Caco-2 (cell line): ENCODE measurements around the gene EXOC6B. TPM values are rescaled to one million over a fixed set of nuclear protein-coding genes. Genes with fewer than 3 reads are reported as not detected.

Experiments
- BruUV-seq: library from RNA; stranded (reverse); fragments of 400-500 nt; replicated peaks from 2 replicates; lab custom pipeline; 2021; lab: Mats Ljungman, UMichigan
- CTCF ChIA-PET: fragments of 300-600 bp; sonication (Branson Sonifier 250); formaldehyde crosslinking; loops from one replicate; lab custom pipeline; 2022; ENCODE audit warnings: antibody characterized with exemption; lab: Charles Lee
- POLR2A ChIA-PET: fragments of 300-600 bp; sonication (Branson Sonifier 250); formaldehyde crosslinking; loops from one replicate; lab custom pipeline; 2022; ENCODE audit warnings: antibody characterized with exemption; lab: Charles Lee
- DNase-seq, 2 experiments: peaks; one replicate each; pipeline versions ENCODE4 v3.0.0 to v3.0.0-alpha.2; 2020 to 2022
- H3K27me3 ChIP-seq: replicated peaks from 2 replicates; pipeline ENCODE4 v1.6.0; 2011; ENCODE audit warnings: low read length; ENCODE audit not compliant: control insufficient read depth, insufficient read depth
- H3K36me3 ChIP-seq: 2 replicates; pipeline ENCODE4 v1.5.1; 2011; ENCODE audit warnings: low read length; ENCODE audit not compliant: control insufficient read depth, insufficient read depth
- H3K4me1 ChIP-seq: fragments of 250-450 bp; sonication (Bioruptor Pico); 2 replicates; pipeline ENCODE4 v1.5.1; 2020; ENCODE audit warnings: mild to moderate bottlenecking
- H3K4me3 ChIP-seq: 2 replicates; pipeline ENCODE4 v1.5.1; 2011; ENCODE audit warnings: low read depth, mild to moderate bottlenecking, control low read depth, low read length
- H3K9me3 ChIP-seq: fragments of 250-450 bp; sonication (Bioruptor Pico); 2 replicates; pipeline ENCODE4 v1.5.1; 2020; ENCODE audit warnings: mild to moderate bottlenecking, moderate library complexity
- H3K27ac Mint-ChIP-seq: one replicate; pipeline ENCODE4 v1.8.0; 2022; ENCODE audit warnings: mixed read lengths; ENCODE audit not compliant: unreplicated experiment
- H3K27me3 Mint-ChIP-seq: one replicate; pipeline ENCODE4 v1.8.0; 2022; ENCODE audit warnings: mixed read lengths; ENCODE audit not compliant: insufficient read depth, unreplicated experiment
- H3K36me3 Mint-ChIP-seq: one replicate; pipeline ENCODE4 v1.8.0; 2022; ENCODE audit warnings: mild to moderate bottlenecking, mixed read lengths; ENCODE audit not compliant: insufficient read depth, unreplicated experiment
- H3K4me1 Mint-ChIP-seq: one replicate; pipeline ENCODE4 v1.8.0; 2022; ENCODE audit warnings: low read depth, mixed read lengths; ENCODE audit not compliant: unreplicated experiment
- H3K4me3 Mint-ChIP-seq: one replicate; pipeline ENCODE4 v1.8.0; 2022; ENCODE audit warnings: mild to moderate bottlenecking, moderate library complexity, mixed read lengths; ENCODE audit not compliant: unreplicated experiment
- H3K9me3 Mint-ChIP-seq: one replicate; pipeline ENCODE4 v1.8.0; 2022; ENCODE audit warnings: mixed read lengths; ENCODE audit not compliant: unreplicated experiment
- CTCF ChIP-seq, 2 experiments: fragments of 200-600 bp in 1 of 2; IDR thresholded peaks; 1 replicate in 1 of 2; 2 replicates in 1 of 2; pipeline versions ENCODE4 v1.5.1 to v1.8.0; 2011 to 2022; ENCODE audit warnings: antibody characterized with exemption in 1 of 2, control low read depth in 1 of 2, inconsistent platforms in 1 of 2, low read depth in 1 of 2, low read length in 1 of 2, mild to moderate bottlenecking in 1 of 2, moderate library complexity in 1 of 2; ENCODE audit not compliant: insufficient read depth in 1 of 2, severe bottlenecking in 1 of 2, unreplicated experiment in 1 of 2
- intact Hi-C: fragments of 100-400 bp; cut with micrococcal nuclease; formaldehyde crosslinking; loops from one replicate; pipeline ENCODE4 v1.10.0; 2022; ENCODE audit not compliant: unreplicated experiment
- total RNA-seq: library from RNA; stranded (reverse); gene quantifications from 2 replicates; pipeline ENCODE4 v1.2.3, GENCODE V29; 2022

EXOC6B gene
- total RNA-seq, 1 experiment from 2014 or later, result 36.1 TPM

DNA sequence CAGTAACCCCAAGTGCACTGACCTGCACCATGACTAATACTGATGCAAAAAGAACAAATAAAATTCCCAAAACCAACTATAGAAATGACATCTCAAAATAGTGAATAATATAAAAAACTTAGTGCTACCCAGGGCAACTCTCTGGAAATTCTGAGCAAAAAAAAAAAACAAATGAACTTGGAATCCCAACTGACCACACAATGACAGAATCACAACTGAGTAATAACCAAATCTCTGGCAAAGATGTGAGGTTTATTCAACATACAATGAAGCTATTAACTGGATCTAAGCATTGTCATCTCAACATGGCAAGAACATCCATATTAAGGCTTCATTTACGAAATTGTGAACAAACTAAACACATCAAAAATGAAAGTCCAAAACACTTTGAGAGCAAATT is 22.7 kb downstream of the EXOC6B start:
- no TSS peak for BruUV-seq
- no peak overlapping the region for H3K4me3 ChIP-seq
- no peaks in the 10 kb centered on the region for H3K36me3 ChIP-seq
- Mint-ChIP-seq H3K27me3 (no peaks in the 10 kb centered on the region), H3K9me3 (peaks cover 7% of the 10 kb centered on the region), H3K4me3 (no peak overlapping the region), H3K36me3 (no peaks in the 10 kb centered on the region), H3K27ac (no peak overlapping the region), H3K4me1 (no peaks in the 10 kb centered on the region)
- H3K9me3 ChIP-seq, result no peaks in the 10 kb centered on the region
- H3K4me1 ChIP-seq, result no peaks in the 10 kb centered on the region
- intact Hi-C loops, result no loop called here
- ChIA-PET CTCF (interaction anchor here (0.9 to 1.3 kb wide), 2 partner anchors 56 to 59 kb away, joined by 3 read pairs; no protein-coding TSS in a partner anchor), POLR2A (no interaction called here)
- DNase-seq, result no peak
- no peaks in the 10 kb centered on the region for H3K27me3 ChIP-seq
- no peak for TF ChIP-seq CTCF (IDR thresholded peaks at IDR 0.05; ENCODE audit: insufficient read depth in 1 of 2, low read depth in 1 of 2, low read length in 1 of 2, severe bottlenecking in 1 of 2, unreplicated experiment in 1 of 2)

DNA sequence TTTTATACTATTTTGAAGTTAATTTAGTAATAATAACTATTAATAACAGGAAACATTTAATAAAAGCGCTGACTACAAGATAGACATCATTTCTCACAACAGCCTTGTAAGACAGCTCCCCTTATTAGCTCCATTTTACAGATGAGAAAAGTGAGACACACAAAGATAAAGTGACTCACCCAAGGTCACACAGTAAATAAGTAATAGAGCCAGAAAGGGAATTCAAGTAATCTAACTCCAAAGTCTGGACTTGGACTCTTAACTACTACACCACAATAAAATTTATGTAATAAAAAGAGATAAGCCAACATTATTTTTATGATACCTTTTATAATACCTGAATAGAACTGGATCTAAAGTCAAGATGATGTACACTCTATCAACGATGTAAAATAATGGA is 25.3 kb downstream of the EXOC6B start:
- no peaks in the 10 kb centered on the region for H3K9me3 ChIP-seq
- H3K4me3 ChIP-seq, result no peak overlapping the region
- H3K36me3 Mint-ChIP-seq, result no peaks in the 10 kb centered on the region
- CTCF ChIA-PET, result no interaction called here
- no peaks in the 10 kb centered on the region for H3K9me3 Mint-ChIP-seq
- no TSS peak for BruUV-seq
- no peaks in the 10 kb centered on the region for H3K36me3 ChIP-seq
- H3K27me3 Mint-ChIP-seq, result no peaks in the 10 kb centered on the region
- POLR2A ChIA-PET, result no interaction called here
- H3K4me1 ChIP-seq, result no peaks in the 10 kb centered on the region
- H3K27me3 ChIP-seq, result no peaks in the 10 kb centered on the region
- no peak for DNase-seq
- no peak for TF ChIP-seq CTCF (IDR thresholded peaks at IDR 0.05; ENCODE audit: insufficient read depth in 1 of 2, low read depth in 1 of 2, low read length in 1 of 2, severe bottlenecking in 1 of 2, unreplicated experiment in 1 of 2)
- H3K4me1 Mint-ChIP-seq, result peaks cover 6% of the 10 kb centered on the region
- no peak overlapping the region for H3K4me3 Mint-ChIP-seq
- intact Hi-C loops, result no loop called here
- no peak overlapping the region for H3K27ac Mint-ChIP-seq

GRCh38 chr2:72797740-72798139 is 28.1 kb downstream of the EXOC6B start:
- Mint-ChIP-seq H3K27me3 (no peaks in the 10 kb centered on the region), H3K4me1 (peaks cover 14% of the 10 kb centered on the region), H3K4me3 (no peak overlapping the region), H3K27ac (no peak overlapping the region), H3K9me3 (no peaks in the 10 kb centered on the region), H3K36me3 (no peaks in the 10 kb centered on the region)
- DNase-seq, result no peak
- no peaks in the 10 kb centered on the region for H3K27me3 ChIP-seq
- CTCF ChIA-PET, result no interaction called here
- POLR2A ChIA-PET, result interaction anchor here (0.6 kb wide), 1 partner anchor 265 kb away, joined by 3 read pairs; no protein-coding TSS in a partner anchor
- no TSS peak for BruUV-seq
- no peak for TF ChIP-seq CTCF (IDR thresholded peaks at IDR 0.05; ENCODE audit: insufficient read depth in 1 of 2, low read depth in 1 of 2, low read length in 1 of 2, severe bottlenecking in 1 of 2, unreplicated experiment in 1 of 2)
- intact Hi-C loops, result no loop called here
- H3K9me3 ChIP-seq, result no peaks in the 10 kb centered on the region
- H3K36me3 ChIP-seq, result no peaks in the 10 kb centered on the region
- no peak overlapping the region for H3K4me3 ChIP-seq
- H3K4me1 ChIP-seq, result 0 out of 2 replicates have a peak, but pooled peaks cover 4% of the 10 kb centered on the region
